GM18868 (cell line): ENCODE data around the gene NEDD9.

ENCODE experiments used
- ATAC-seq: cut with Tn5 transposase; IDR thresholded peaks from one replicate; pipeline ENCODE4 v1.9.1; 2021; ENCODE audit warnings: mild to moderate bottlenecking, moderate library complexity; ENCODE audit not compliant: unreplicated experiment

Gene NEDD9

GRCh38 chr6:11202513-11203305 is 29.8 kb downstream of the NEDD9 start:
- ATAC-seq = no peak

DNA sequence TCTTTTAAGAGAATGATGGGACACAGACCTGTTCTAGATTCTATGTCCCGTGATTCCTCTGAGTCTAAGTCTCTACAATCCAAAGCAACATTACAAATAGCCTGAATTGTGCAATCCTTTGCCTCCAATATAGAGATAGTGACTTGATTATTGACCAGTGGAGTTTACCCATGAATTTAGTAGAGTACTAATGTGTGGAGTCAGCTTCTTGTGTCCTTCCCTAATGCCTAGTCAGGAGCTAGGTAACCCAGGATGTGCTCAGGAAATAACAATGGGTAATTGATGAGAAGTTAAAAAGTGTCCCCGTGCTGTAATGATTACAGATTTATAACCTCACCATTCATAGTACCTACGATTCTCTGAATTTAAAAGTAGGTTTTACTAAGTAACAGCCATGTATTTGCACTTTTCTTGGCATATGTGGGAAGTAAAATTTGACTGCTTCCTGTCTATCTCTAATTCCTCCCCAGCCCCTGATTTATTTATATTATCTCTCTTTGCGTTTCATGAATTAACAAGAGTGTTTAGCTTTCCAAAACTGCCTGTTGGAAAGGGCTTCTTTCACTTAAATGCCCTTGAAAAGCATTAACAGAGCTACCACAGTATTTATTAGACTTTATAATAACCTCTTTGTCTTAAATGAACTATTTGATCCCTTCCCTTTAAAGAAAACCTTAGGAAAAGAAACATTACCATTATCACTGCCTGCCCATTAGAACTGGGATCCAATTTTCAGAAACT is 30.5 kb downstream of the NEDD9 start:
- no peak for ATAC-seq

DNA sequence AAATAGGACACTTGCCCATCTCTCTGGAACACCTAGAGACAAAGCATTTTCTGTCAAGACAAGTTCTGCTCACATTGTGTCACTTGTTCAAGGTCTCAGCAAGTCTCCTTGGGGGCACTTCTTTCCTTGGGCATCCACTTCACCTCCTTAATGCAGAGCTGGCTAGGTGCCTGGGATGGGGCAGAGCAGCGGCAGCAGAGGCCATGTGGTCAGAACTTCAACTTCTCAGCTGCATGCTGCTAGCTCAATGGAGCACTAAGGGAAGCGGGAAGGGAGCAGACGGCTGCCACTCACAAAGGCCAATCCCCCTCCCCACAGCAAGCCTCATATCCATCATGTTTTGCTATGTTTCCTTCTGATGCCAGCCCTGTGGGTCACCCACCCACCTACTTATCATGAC is 31.5 kb downstream of the NEDD9 start:
- ATAC-seq = no peak

- ATAC-seq = no peak
Observed at GRCh38 chr6:11200356-11200755, 32.1 kb downstream of the NEDD9 start.

GRCh38 chr6:11198663-11199603 is 33.5 kb downstream of the NEDD9 start:
- ATAC-seq = peak; percentile 50

- ATAC-seq = no peak
Observed at GRCh38 chr6:11197850-11198249, 34.6 kb downstream of the NEDD9 start.

DNA sequence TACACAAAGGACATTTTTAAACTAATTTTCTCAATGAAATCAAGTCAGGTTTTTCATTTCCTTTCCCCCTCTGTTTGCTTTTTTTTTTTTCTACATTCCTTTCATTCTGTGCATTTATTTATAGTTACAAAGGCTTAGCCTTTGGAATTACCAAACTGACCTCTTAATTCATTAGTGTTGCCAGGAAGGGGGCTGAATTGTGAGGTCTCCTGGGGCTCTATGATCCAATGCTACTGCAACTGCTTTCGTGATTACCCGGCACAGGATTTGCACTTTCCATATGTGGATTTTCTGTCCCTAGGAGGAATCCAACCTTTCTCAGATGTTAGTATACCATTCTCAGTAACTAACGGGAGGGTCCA is 35.3 kb downstream of the NEDD9 start:
- no peak for ATAC-seq

DNA sequence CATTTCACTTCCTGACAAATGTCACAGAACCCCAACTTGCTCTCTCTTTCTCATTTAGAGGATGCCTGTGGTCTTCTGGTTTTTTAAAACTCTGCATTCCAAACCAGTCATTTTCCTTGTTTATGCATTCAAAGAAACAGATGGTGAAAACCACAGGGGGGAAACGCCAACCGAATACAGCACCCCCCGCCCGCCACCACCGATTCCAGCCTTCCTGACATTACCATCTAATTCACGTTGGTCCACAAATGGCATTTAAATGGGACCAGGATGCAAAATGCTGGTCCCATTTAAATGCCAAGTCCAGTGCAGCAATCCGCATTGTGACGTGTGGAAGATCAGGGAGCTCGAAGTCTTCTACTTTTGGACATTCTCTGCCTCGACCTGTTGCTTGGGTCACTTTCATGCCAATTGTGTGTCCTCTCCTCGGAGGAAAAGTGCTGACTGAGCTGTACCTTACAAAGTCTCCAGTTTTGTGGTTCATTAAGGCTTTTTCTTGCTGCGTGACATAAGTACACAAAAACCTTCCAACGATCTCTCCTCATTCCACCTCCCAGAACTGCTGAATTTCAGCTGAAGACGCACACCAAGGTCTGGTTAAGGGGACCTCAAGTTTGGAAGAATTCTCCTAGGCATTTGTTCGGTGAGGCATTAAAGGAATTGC is 35.8 kb downstream of the NEDD9 start:
- no peak for ATAC-seq

GRCh38 chr6:11194356-11195218 is 37.9 kb downstream of the NEDD9 start:
- ATAC-seq = no peak

DNA sequence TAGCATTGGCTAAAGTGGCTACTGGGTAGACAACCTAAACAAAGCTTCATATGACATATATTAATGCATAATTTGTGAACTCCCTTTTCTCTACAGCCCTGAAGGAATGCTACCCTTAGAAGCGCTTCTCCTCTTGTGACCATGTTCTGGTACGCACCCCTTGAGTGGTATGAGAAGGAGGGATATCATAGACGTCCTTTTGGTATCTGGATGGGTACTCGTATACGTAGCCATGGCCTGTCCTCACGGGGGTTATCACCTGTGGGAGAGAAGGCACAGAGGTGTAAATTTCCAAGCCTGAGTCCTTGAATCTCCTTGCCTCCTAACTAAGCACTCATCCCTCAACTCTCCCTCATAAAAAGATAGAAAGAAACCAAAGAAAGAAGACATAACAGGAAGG is 39.0 kb downstream of the NEDD9 start:
- no peak for ATAC-seq

DNA sequence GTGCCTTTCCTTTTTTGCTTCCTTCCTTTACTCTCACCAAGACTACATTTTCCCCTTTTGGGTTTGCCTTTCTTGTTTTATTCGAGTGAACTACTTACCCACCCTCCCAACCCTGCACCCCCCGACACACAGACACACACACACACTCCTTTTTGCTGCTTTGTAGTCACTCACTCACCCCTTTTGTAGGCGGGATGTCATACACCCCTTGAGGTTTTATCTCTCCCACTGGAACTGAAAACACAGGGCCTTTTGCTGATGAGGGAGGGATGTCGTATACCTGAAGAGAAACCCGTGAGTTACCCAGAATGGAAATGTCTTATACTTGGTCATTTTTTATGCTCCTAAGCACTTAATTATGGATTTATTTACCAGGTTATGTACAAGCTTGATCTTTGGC is 40.3 kb downstream of the NEDD9 start:
- ATAC-seq = no peak

DNA sequence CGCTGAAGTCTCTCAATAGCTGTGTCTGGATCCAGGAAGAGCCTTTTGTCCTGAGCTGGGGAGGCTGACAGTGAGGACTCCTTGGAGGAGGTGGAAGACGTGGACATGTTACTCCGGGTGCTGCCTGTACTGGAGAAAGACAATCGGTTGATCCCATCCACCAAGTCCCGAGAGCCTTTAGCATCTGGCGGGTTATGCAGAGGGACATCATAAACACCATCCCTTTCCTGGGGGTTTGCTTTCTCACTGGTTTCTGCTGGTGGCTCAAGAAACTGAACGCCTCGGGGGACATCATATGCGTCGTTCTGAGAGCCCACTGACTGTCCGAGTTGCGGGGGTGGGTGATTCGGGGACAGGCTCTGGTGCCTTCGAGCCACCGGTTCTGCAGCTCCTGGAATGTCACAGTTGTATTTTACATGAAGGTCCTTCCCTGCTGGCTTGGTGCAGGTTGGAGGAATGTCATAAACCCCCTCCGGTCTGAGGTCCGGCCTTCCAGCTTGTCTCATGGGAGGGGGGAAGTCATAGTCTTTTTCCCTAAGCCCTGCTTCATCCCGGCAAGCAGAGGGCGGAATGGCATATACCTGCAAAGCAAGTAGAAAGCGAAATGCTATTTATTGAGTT is 41.7 kb downstream of the NEDD9 start:
- no peak for ATAC-seq

GRCh38 chr6:11189865-11190624 is 42.4 kb downstream of the NEDD9 start:
- no peak for ATAC-seq

- ATAC-seq = no peak
Observed at GRCh38 chr6:11188161-11188915, 44.1 kb downstream of the NEDD9 start.

- ATAC-seq = no peak
Observed at GRCh38 chr6:11187301-11187700, 45.2 kb downstream of the NEDD9 start.

DNA sequence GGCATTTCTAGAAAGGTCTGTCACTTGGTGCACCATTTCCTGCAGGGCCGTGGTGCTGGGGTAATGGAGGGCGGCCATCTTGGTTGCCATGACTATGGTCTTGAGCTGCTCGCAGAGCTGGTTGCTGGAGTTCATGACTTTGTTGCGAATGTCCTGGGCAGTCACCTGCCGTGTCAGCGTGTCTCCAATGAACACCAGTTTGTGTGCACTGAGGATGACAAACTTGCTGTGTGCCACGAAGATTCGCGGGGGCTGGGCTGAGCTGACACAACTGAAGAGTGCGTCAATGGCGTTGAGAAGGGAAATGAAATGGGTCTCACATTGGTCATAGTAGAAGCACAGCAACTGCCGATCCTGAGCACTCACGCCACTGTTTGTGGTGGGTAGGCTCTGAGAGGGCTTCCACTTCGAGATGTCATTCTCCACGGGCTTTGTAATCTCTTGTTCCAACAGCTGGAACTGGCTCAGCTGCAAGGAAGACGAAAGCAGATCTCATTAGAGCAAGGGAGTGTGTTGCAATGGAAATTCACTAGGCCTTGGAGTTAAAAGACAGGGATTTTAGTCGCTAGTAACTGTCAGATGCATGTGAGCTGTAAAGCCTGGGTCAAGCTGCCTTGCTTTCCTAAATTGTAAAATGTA is 47.1 kb downstream of the NEDD9 start:
- no peak for ATAC-seq

- no peak for ATAC-seq
Observed at GRCh38 chr6:11183761-11184362, 48.6 kb downstream of the NEDD9 start.
